Measurements from ENCODE around the gene ZNF573. TPM values are rescaled to one million over a fixed set of nuclear protein-coding genes. Genes with fewer than 3 reads are reported as not detected.

Gene ZNF573
- total and polyA plus RNA-seq, 2 of the 13 experiments (the other 11 are each of a cell fraction or from before 2014, with no cell fraction given): 3.1 to 9.3 TPM

- TF ChIP-seq ARID5B (CRISPR knock-in tag; IDR thresholded peaks at IDR 0.05) (no peak; the same call in 1 of the 2 replicates), POGZ (CRISPR knock-in tag; IDR thresholded peaks at IDR 0.05) (peak; percentile 63), ZNF644 (CRISPR knock-in tag; IDR thresholded peaks at IDR 0.05; ENCODE audit: low read depth) (no peak), KLF11 (CRISPR knock-in tag; IDR thresholded peaks at IDR 0.05) (no peak), SSRP1 (CRISPR knock-in tag; IDR thresholded peaks at IDR 0.05) (no peak), ZNF749 (CRISPR knock-in tag; IDR thresholded peaks at IDR 0.05; ENCODE audit: borderline replicate concordance) (no peak), ONECUT2 (CRISPR knock-in tag; IDR thresholded peaks at IDR 0.05) (0 out of 2 replicates have a peak, but pooled peaks have one; percentile 8), ZNF646 (CRISPR knock-in tag; IDR thresholded peaks at IDR 0.05) (peak; percentile 64; the same call in 1 of the 2 replicates), ZNF251 (CRISPR knock-in tag; IDR thresholded peaks at IDR 0.05) (no peak), ZNF225 (CRISPR knock-in tag; IDR thresholded peaks at IDR 0.05) (0 out of 2 replicates have a peak, but pooled peaks have one; percentile 64), ZNF30 (CRISPR knock-in tag; IDR thresholded peaks at IDR 0.05) (no peak), NR2F2 (IDR thresholded peaks at IDR 0.05; ENCODE audit: borderline replicate concordance, low read depth) (peak; percentile 12; the same call in 1 of the 2 replicates), ZNF564 (CRISPR knock-in tag; IDR thresholded peaks at IDR 0.05) (no peak), ZNF883 (CRISPR knock-in tag; IDR thresholded peaks at IDR 0.05; ENCODE audit: not compliant biosample characterization) (peak; percentile 76), ZBTB20 (CRISPR knock-in tag; IDR thresholded peaks at IDR 0.05; ENCODE audit: borderline replicate concordance, low read depth) (0 out of 2 replicates have a peak, but pooled peaks have one; percentile 41), ZNF619 (CRISPR knock-in tag; IDR thresholded peaks at IDR 0.05) (peak; percentile 51; the same call in 1 of the 2 replicates), ZNF740 (CRISPR knock-in tag; IDR thresholded peaks at IDR 0.05) (no peak)
Measured at GRCh38 chr19:37779127-37780005, at the start of gene ZNF573 (continued).

Data from HepG2 (cell line).